Measurements from ENCODE around the gene SPINK4.

SPINK4 gene, protein sequence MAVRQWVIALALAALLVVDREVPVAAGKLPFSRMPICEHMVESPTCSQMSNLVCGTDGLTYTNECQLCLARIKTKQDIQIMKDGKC

DNA sequence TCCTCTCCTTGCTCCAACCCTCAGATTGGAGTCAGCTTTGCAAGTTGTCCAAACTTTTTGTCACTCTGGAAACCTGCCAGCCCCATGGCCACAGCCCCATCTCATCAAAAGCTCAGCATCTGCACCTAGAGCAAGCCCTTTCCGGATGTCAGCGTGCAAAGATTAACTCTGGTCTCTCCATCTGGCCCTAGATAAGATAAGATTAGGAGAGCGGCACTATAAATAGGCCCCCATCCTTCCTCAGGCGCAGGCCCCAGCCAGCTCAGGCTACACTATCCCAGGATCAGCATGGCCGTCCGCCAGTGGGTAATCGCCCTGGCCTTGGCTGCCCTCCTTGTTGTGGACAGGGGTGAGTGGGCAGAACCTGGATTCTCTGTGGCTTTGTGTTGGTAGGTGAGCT lies at the start of gene SPINK4:
Gene SPINK4 (plus strand): TSS at position 247 of the 400 bp plus-strand sequence. CDS start 42 bp downstream, at position 289.
- Histone ChIP-seq H3K9ac (no peak within 1 kb of the TSS), H3K4me2 (ENCODE audit: low read length) (peak within 1 kb of the TSS; percentile 27), H3K36me3 (ENCODE audit: control insufficient read depth, insufficient read depth, low read length) (no peaks in the 10 kb centered on the region), H3K27ac (peak within 1 kb of the TSS; percentile 77), H2AFZ (peak within 1 kb of the TSS; percentile 60), H3K79me2 (no peaks in the 10 kb centered on the region), H3K27me3 (ENCODE audit: control insufficient read depth, insufficient read depth, low read length) (no peaks in the 10 kb centered on the region), H3K4me1 (peaks cover 9% of the 10 kb centered on the region), H3K4me3 (ENCODE audit: low read depth, low read length) (no peak within 1 kb of the TSS), H3K9me3 (ENCODE audit: control insufficient read depth, low read length) (no peaks in the 10 kb centered on the region)
- TF ChIP-seq, protein P1, sequence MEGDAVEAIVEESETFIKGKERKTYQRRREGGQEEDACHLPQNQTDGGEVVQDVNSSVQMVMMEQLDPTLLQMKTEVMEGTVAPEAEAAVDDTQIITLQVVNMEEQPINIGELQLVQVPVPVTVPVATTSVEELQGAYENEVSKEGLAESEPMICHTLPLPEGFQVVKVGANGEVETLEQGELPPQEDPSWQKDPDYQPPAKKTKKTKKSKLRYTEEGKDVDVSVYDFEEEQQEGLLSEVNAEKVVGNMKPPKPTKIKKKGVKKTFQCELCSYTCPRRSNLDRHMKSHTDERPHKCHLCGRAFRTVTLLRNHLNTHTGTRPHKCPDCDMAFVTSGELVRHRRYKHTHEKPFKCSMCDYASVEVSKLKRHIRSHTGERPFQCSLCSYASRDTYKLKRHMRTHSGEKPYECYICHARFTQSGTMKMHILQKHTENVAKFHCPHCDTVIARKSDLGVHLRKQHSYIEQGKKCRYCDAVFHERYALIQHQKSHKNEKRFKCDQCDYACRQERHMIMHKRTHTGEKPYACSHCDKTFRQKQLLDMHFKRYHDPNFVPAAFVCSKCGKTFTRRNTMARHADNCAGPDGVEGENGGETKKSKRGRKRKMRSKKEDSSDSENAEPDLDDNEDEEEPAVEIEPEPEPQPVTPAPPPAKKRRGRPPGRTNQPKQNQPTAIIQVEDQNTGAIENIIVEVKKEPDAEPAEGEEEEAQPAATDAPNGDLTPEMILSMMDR (IDR thresholded peaks at IDR 0.05): no peak

DNA sequence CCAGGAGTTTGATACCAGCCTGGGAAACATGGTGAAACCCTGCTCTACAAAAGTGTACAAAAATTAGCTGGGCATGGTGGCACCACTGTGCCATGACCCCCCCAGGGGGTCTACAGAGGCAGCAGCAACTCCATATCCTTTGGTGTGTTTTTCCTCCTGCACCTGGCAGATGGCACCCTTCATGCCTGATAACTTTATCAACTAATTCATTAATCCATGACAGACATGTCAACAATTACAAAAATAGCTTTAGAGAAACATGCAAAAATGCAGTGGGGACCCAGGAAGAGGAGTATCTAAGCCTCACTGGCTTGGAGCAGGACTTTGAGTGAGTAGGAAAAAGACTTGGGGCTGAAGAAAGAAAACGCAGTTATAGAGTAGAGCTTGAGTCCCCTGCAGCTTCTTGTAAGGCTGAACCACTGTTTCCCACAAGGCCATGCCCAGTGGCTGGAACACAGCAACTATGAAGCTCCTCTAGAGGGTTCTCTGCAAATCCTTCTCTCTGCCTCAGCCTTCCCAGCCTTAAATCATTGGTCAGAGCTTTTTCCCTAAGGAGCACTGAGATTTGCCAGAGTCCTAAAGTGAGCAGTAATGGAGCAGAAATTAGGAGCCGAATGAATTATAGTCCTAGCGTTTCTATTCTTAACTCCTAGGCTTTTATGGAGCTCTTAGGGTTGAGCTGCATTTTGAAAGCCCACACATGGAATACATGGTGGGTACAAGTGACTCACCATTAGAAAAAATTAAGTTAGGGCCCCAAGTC lies 47.3 kb upstream of the SPINK4 start:
- Histone ChIP-seq H3K27me3 (ENCODE audit: control insufficient read depth, insufficient read depth, low read length) (no peaks in the 10 kb centered on the region), H3K4me3 (ENCODE audit: low read depth, low read length) (no peak overlapping the region), H3K4me2 (ENCODE audit: low read length) (no peak overlapping the region), H3K4me1 (no peaks in the 10 kb centered on the region), H3K27ac (no peak overlapping the region), H3K9me3 (ENCODE audit: control insufficient read depth, low read length) (no peaks in the 10 kb centered on the region), H3K36me3 (ENCODE audit: control insufficient read depth, insufficient read depth, low read length) (no peaks in the 10 kb centered on the region), H2AFZ (no peak overlapping the region), H3K79me2 (no peaks in the 10 kb centered on the region), H3K9ac (no peak overlapping the region)
- TF ChIP-seq, protein P1 (IDR thresholded peaks at IDR 0.05): no peak

DNA sequence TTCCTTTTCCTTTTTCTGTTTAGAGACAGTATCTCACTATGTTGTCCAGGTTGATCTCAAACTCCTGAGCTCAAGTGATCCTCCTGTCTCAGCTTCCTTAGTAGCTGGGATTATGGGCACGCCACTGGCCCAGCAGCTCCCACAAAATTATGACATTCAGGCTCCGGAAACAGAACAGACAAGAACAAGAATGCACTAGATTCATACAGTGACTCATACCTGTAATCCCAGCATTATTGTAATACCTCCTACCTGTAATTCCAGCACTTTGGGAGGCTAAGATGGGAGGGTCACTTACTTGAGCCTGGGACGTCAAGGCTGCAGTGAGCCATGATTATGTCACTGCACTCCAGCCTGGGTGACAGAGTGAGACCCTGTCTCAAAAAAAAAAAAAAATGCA lies 46.1 kb upstream of the SPINK4 start:
- H3K4me3 ChIP-seq (ENCODE audit: low read depth, low read length): no peak overlapping the region
- H3K27ac ChIP-seq: no peak overlapping the region
- H3K4me1 ChIP-seq: no peaks in the 10 kb centered on the region
- H3K27me3 ChIP-seq (ENCODE audit: control insufficient read depth, insufficient read depth, low read length): no peaks in the 10 kb centered on the region
- H3K36me3 ChIP-seq (ENCODE audit: control insufficient read depth, insufficient read depth, low read length): no peaks in the 10 kb centered on the region
- H2AFZ ChIP-seq: no peak overlapping the region
- H3K9ac ChIP-seq: no peak overlapping the region
- no peaks in the 10 kb centered on the region for H3K9me3 ChIP-seq (ENCODE audit: control insufficient read depth, low read length)
- TF ChIP-seq, protein P1 (IDR thresholded peaks at IDR 0.05): no peak
- no peak overlapping the region for H3K4me2 ChIP-seq (ENCODE audit: low read length)
- no peaks in the 10 kb centered on the region for H3K79me2 ChIP-seq

DNA sequence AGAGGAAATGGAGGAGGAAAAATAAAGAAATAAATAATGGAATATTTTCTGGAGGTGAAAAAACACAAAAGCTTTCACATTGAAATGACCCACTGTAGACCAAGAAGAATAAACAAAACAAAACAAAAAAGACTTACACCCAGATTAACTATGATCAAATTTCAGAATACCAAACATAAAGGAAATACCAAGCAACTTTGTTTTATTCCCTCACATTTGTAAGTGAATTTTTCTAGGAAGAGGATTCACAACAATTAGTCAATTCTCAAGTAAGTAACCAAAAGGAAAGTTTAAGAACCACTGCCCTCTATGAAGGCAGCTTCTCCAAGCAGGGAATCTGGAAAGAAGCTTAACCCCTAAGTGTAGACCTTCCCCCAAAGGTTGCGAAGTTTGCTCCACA lies 43.2 kb upstream of the SPINK4 start:
- H3K79me2 ChIP-seq: no peaks in the 10 kb centered on the region
- TF ChIP-seq, protein P1 (IDR thresholded peaks at IDR 0.05): no peak
- H3K27ac ChIP-seq: no peak overlapping the region
- no peaks in the 10 kb centered on the region for H3K4me1 ChIP-seq
- no peak overlapping the region for H3K4me2 ChIP-seq (ENCODE audit: low read length)
- no peak overlapping the region for H3K4me3 ChIP-seq (ENCODE audit: low read depth, low read length)
- no peaks in the 10 kb centered on the region for H3K9me3 ChIP-seq (ENCODE audit: control insufficient read depth, low read length)
- no peak overlapping the region for H2AFZ ChIP-seq
- no peak overlapping the region for H3K9ac ChIP-seq
- no peaks in the 10 kb centered on the region for H3K27me3 ChIP-seq (ENCODE audit: control insufficient read depth, insufficient read depth, low read length)
- H3K36me3 ChIP-seq (ENCODE audit: control insufficient read depth, insufficient read depth, low read length): no peaks in the 10 kb centered on the region

Data from parathyroid adenoma (tissue), 2 donors.